ENCODE results near the gene STYXL1. TPM values are rescaled to one million over a fixed set of nuclear protein-coding genes. Genes with fewer than 3 reads are reported as not detected.

The STYXL1 gene
- polyA plus RNA-seq, 3 donors = 64.6 to 79.8 (median 67.2) TPM

- Mint-ChIP-seq H3K27me3 (ENCODE audit: low read depth in 3 of 3) (peaks cover 0 to 8% (median 6%) of the 10 kb centered on the region in 3 donors), H3K9me3 (no peaks in the 10 kb centered on the region), H3K4me3 (peak overlapping the region; percentile 18 to 61), H3K4me1 (peaks cover 67% of the 10 kb centered on the region), H3K27ac (peak overlapping the region; percentile 77 to 95 (median 87)), H3K36me3 (peaks cover 21 to 40% of the 10 kb centered on the region in 2 donors)
- no peak for TF ChIP-seq CTCF (IDR thresholded peaks at IDR 0.05)
- Histone ChIP-seq H3K9me3 (replicated peaks in 1 of 2; ENCODE audit: control insufficient read depth in 1 of 2, insufficient read depth in 1 of 2, low read length in 2 of 2) (no peaks in the 10 kb centered on the region), H3K4me2 (replicated peaks; ENCODE audit: extremely low read depth, low read length, poor library complexity, severe bottlenecking) (no peak overlapping the region), H3K36me3 (replicated peaks in 1 of 2; ENCODE audit: control insufficient read depth in 1 of 2, insufficient read depth in 2 of 2, low read length in 2 of 2) (peaks cover 8 to 18% of the 10 kb centered on the region in 2 donors), H3K27ac (ENCODE audit: low read depth in 1 of 2, low read length in 2 of 2) (peak overlapping the region; percentile 47 to 66), H3K4me1 (ENCODE audit: control insufficient read depth in 1 of 2, insufficient read depth in 2 of 2, low read length in 2 of 2) (peaks cover 59 to 64% of the 10 kb centered on the region in 2 donors), H3K27me3 (ENCODE audit: control insufficient read depth in 2 of 2, insufficient read depth in 2 of 2, low read length in 2 of 2) (no peaks in the 10 kb centered on the region), H3K79me2 (ENCODE audit: insufficient read depth, low read length) (peaks cover 44% of the 10 kb centered on the region), H2AFZ (ENCODE audit: insufficient read depth, low read depth, low read length, poor library complexity, severe bottlenecking) (no peak overlapping the region), H3K9ac (ENCODE audit: insufficient read depth, low read length, poor library complexity, severe bottlenecking) (no peak overlapping the region), H3K4me3 (replicated peaks in 1 of 3; ENCODE audit: low read depth in 2 of 3, low read length in 3 of 3) (no peak overlapping the region), H4K20me1 (ENCODE audit: insufficient read depth, low read length) (peaks cover under 1% of the 10 kb centered on the region)
- WGBS (ENCODE audit: insufficient coverage) = 45% methylated on average over 10 of the region's 15 CpGs
- intact Hi-C loops (cut with micrococcal nuclease) = loop anchor here (2.0 to 5.0 kb wide), 3 partner anchors 33 to 278 kb away; partner anchors contain the start of genes POR (in 1 of the 2) and TMEM120A (in 1 of the 2)
- DNase-seq = peak; percentile 54 to 69 (median 60)
Measured at GRCh38 chr7:75950111-75950681, 97.6 kb downstream of the STYXL1 start.

- H3K4me3 Mint-ChIP-seq = no peak overlapping the region
- peaks cover 0 to 8% (median 8%) of the 10 kb centered on the region in 3 donors for H3K27me3 Mint-ChIP-seq (ENCODE audit: low read depth in 3 of 3)
- no peaks in the 10 kb centered on the region for H3K27me3 ChIP-seq (ENCODE audit: control insufficient read depth in 2 of 2, insufficient read depth in 2 of 2, low read length in 2 of 2)
- peaks cover 23 to 44% of the 10 kb centered on the region in 2 donors for H3K36me3 Mint-ChIP-seq
- H3K4me1 Mint-ChIP-seq = peaks cover 69% of the 10 kb centered on the region
- DNase-seq = no peak
- H3K9ac ChIP-seq (ENCODE audit: insufficient read depth, low read length, poor library complexity, severe bottlenecking) = no peak overlapping the region
- peak overlapping the region in 1 of 7 donors; percentile 76 for H3K27ac Mint-ChIP-seq
- no peaks in the 10 kb centered on the region for H3K9me3 Mint-ChIP-seq
- WGBS (ENCODE audit: insufficient coverage) = 95% methylated on average over 9 of the region's 9 CpGs
- peaks cover 5 to 13% of the 10 kb centered on the region in 2 donors for H3K36me3 ChIP-seq (replicated peaks in 1 of 2; ENCODE audit: control insufficient read depth in 1 of 2, insufficient read depth in 2 of 2, low read length in 2 of 2)
- peaks cover 49 to 59% of the 10 kb centered on the region in 2 donors for H3K4me1 ChIP-seq (ENCODE audit: control insufficient read depth in 1 of 2, insufficient read depth in 2 of 2, low read length in 2 of 2)
- H2AFZ ChIP-seq (ENCODE audit: insufficient read depth, low read depth, low read length, poor library complexity, severe bottlenecking) = no peak overlapping the region
- peaks cover 50% of the 10 kb centered on the region for H3K79me2 ChIP-seq (ENCODE audit: insufficient read depth, low read length)
- no peaks in the 10 kb centered on the region for H3K9me3 ChIP-seq (replicated peaks in 1 of 2; ENCODE audit: control insufficient read depth in 1 of 2, insufficient read depth in 1 of 2, low read length in 2 of 2)
- TF ChIP-seq CTCF (IDR thresholded peaks at IDR 0.05) = no peak
- peaks cover 5% of the 10 kb centered on the region for H4K20me1 ChIP-seq (ENCODE audit: insufficient read depth, low read length)
- H3K4me3 ChIP-seq (replicated peaks in 1 of 3; ENCODE audit: low read depth in 2 of 3, low read length in 3 of 3) = no peak overlapping the region
- no peak overlapping the region for H3K27ac ChIP-seq (ENCODE audit: low read depth in 1 of 2, low read length in 2 of 2)
- H3K4me2 ChIP-seq (replicated peaks; ENCODE audit: extremely low read depth, low read length, poor library complexity, severe bottlenecking) = no peak overlapping the region
- intact Hi-C loops (cut with micrococcal nuclease) = no loop called here
Measured at GRCh38 chr7:75948179-75948578, 99.6 kb downstream of the STYXL1 start.

Small RNAs within 50 kb of the gene (small RNA-seq; reads per million reads assigned to genes)
- not detected for gene RNU6-863P (ENCODE audit: insufficient read length, low read depth)

Other genes with a start within 250 kb of the STYXL1 start
- gene CCL24, start 234.2 kb downstream of the STYXL1 start, polyA plus RNA-seq = 1 to 10 TPM in 1 of 3 donors, not detected in 2; 1.2 TPM
- 10 to 100 TPM; 34.1 to 54.6 (median 53.1) TPM for gene RHBDD2, start 169.0 kb downstream of the STYXL1 start, polyA plus RNA-seq
- 100 to 1,000 TPM in 1 of 3 donors, 10 to 100 TPM in 2; 90.5 to 102 (median 98.1) TPM for gene POR, start 132.8 kb downstream of the STYXL1 start, polyA plus RNA-seq
- gene TMEM120A, start 53.4 kb downstream of the STYXL1 start, polyA plus RNA-seq = 10 to 100 TPM; 65.5 to 79.9 (median 76.1) TPM
- 100 to 1,000 TPM in 2 of 3 donors, 10 to 100 TPM in 1; 75.2 to 162 (median 129) TPM for gene MDH2, start 106 bp upstream of the STYXL1 start, polyA plus RNA-seq
- gene SRRM3, start 153.9 kb upstream of the STYXL1 start, polyA plus RNA-seq = not detected